ENCODE results near the gene PHF12. TPM values are rescaled to one million over a fixed set of nuclear protein-coding genes. Genes with fewer than 3 reads are reported as not detected.

PHF12 gene
- total RNA-seq, 4 donors from 2014 or later: 27.8 to 44.5 (median 36.7) TPM

GRCh38 chr17:28902819-28903545, 48.3 kb downstream of the PHF12 start, which contains the start of gene DHRS13:
Gene DHRS13, minus strand, starts transcription at chr17:28903079. Its CDS starts 135 bp downstream, at chr17:28902944.
- Histone ChIP-seq H3K27me3 (peaks cover 0 to 5% (median 0%) of the 10 kb centered on the region in 4 donors), H3K27ac (replicated peaks in 1 of 4) (peak within 1 kb of the TSS; percentile 83 to 92 (median 88)), H3K4me1 (peaks cover 17 to 57% (median 45%) of the 10 kb centered on the region in 4 donors), H3K4me3 (peak within 1 kb of the TSS; percentile 69 to 83 (median 78)), H3K9me3 (no peaks in the 10 kb centered on the region), H3K36me3 (peaks cover 9 to 27% (median 26%) of the 10 kb centered on the region in 4 donors)
- DNase-seq (ENCODE audit: extremely low spot score): peak; percentile 92
- intact Hi-C loops (cut with DNase I): no loop called here
- 1% methylated on average over 26 of the region's 55 CpGs for WGBS
- TF ChIP-seq CTCF (IDR thresholded peaks at IDR 0.05): peak; percentile 72 to 80 (median 79)
- TF ChIP-seq EP300 (IDR thresholded peaks at IDR 0.05): no peak
- no peak for TF ChIP-seq POLR2A (IDR thresholded peaks at IDR 0.05; ENCODE audit: low read depth)
- TF ChIP-seq POLR2AphosphoS5 (IDR thresholded peaks at IDR 0.05): peak in 1 of 2 donors; percentile 59

DNA sequence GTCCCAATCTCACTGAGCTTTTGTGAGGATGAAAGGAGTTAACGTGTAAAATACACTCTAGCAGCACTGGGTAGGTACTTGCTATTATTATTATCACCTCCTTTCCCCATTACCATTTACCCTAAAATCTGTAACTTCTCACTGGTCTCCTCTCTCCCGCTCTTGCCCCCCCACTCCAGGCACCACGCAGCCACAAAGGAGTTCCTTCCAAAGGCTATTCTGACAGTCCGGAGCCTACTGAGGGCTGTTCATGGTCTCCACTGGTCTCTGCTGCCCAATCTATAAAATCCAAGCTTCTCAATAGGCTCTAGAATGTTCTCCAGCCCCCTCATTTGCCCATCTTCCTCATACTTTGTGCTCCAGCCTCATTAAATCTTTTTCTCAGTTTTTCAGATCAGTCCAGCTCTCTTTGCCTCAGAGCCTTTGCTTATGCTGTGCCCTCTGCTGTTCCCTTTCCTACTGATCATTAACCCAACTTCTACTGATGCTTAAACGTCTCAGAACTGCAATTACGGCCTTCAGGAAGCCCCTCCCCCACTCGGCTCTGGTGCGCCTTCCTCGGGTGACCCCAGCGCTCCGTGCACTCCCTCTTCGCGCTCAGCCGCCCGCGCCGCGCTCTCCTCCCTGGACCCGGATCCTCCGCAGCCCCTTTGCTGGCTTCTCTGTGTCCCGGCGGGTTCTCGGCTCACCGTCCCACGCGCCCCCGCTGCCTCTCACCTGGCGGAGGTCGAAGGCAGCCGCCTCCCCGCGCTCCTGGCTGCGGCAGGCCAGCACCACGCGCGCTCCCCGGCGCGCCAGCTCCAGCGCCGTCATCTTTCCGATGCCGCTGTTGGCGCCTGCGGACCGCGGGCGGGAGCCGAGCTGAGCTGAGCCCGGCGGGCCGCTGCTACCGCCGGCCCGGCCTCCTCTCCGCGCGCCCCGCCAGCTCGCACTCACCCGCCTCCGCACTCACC, 49.2 kb downstream of the PHF12 start:
- TF ChIP-seq EP300 (IDR thresholded peaks at IDR 0.05) (no peak), POLR2A (IDR thresholded peaks at IDR 0.05; ENCODE audit: low read depth) (no peak), CTCF (IDR thresholded peaks at IDR 0.05) (no peak), POLR2AphosphoS5 (IDR thresholded peaks at IDR 0.05) (no peak)
- Histone ChIP-seq H3K9me3 (no peaks in the 10 kb centered on the region), H3K4me3 (peak overlapping the region; percentile 69 to 83 (median 78)), H3K36me3 (peaks cover 9 to 19% (median 18%) of the 10 kb centered on the region in 4 donors), H3K27me3 (peaks cover 0 to 5% (median 0%) of the 10 kb centered on the region in 4 donors), H3K27ac (replicated peaks in 1 of 4) (peak overlapping the region; percentile 83 to 92 (median 88)), H3K4me1 (peaks cover 20 to 52% (median 41%) of the 10 kb centered on the region in 4 donors)
- intact Hi-C loops (cut with DNase I): no loop called here
- no peak for DNase-seq (ENCODE audit: extremely low spot score)
- 16% methylated on average over 16 of the region's 62 CpGs for whole genome bisulfite sequencing

GRCh38 chr17:28900986-28901726, 50.2 kb downstream of the PHF12 start:
- no peaks in the 10 kb centered on the region for H3K9me3 ChIP-seq
- no peak for DNase-seq (ENCODE audit: extremely low spot score)

More at GRCh38 chr17:28900986-28901726, 50.2 kb downstream of the PHF12 start:
- TF ChIP-seq CTCF (IDR thresholded peaks at IDR 0.05) (no peak), POLR2A (IDR thresholded peaks at IDR 0.05; ENCODE audit: low read depth) (no peak), POLR2AphosphoS5 (IDR thresholded peaks at IDR 0.05) (no peak), EP300 (IDR thresholded peaks at IDR 0.05) (no peak)
- peaks cover 0 to 5% (median 0%) of the 10 kb centered on the region in 4 donors for H3K27me3 ChIP-seq
- intact Hi-C loops (cut with DNase I): no loop called here
- 97% methylated on average over 5 of the region's 24 CpGs for WGBS
- no peak overlapping the region for H3K27ac ChIP-seq (replicated peaks in 1 of 4)
- peak overlapping the region in 1 of 4 donors; percentile 78 for H3K4me3 ChIP-seq
- H3K36me3 ChIP-seq: peaks cover 2 to 9% (median 8%) of the 10 kb centered on the region in 4 donors
- peaks cover 25 to 52% (median 40%) of the 10 kb centered on the region in 4 donors for H3K4me1 ChIP-seq
